T-helper 22 cell (primary cell): ENCODE measurements around the gene KCNF1.
"Not testable (repeated sequence)": the region's sequence is repeated elsewhere in the genome, so short reads cannot be mapped to it uniquely, and the experiment has no call there.

ENCODE experiments used
- DNase-seq: peaks from one replicate; pipeline ENCODE4 v3.0.0-alpha.2; 2020; ENCODE audit warnings: low read depth

The KCNF1 gene

DNA sequence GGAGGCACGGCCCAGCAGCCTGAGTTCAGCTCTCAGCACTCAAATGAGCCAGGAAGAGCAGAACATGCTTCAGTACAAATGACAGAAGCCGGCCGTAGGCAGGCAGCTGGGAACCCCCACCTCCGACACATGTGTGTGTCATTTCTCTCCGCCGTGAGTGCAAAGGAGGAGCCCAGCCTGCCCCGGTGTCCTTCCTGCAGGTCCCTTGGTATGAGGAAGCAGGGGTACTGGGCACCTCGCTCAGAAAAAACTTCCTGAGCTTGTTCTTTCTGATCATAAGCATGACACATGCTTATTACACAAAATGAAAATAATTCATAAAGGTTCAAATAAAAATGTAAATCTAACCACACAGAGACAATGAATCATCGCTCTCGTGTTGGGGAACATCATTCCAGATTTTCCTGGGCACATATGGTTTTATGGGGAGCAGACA, 35.3 kb downstream of the KCNF1 start:
- no peak for DNase-seq

DNA sequence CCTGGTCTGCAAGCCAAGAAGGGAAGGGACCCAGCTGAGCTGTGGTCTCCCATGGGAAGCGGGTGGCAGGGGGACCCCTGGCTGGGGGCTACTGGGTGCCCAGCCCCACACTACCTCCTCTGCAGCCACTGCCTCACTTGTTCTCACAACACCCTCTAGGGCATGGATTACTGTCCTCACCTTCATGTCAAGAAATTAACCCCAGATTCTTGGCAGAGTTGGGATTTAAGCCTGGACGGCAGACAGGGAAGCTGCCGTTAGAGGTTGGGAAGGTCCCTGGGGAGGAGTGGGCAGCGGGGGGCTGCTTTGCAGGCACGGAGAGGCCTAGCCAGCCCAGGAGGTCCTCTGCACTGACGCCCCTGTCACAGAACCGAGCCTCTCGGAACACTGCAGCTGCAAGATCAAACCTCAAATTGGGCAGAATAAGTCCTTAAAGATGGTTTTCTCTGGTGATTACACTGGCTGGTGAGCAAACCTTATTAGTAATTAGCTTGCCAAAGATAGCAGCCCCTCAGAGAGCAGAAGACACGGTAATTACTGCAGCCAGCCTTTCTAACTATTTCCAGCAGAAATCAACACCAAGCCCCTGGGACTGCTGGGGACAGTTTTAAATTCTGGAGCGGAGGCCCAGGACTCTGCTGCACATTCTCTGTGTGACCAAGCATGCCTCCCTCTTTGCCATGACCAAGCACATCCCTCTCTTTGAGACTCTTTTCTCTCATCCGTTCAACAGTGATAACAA, 35.9 kb downstream of the KCNF1 start:
- no peak for DNase-seq

- no peak for DNase-seq
Observed at GRCh38 chr2:10948188-10948564, 36.4 kb downstream of the KCNF1 start.

GRCh38 chr2:10948606-10949230, 37.0 kb downstream of the KCNF1 start:
- no peak for DNase-seq

DNA sequence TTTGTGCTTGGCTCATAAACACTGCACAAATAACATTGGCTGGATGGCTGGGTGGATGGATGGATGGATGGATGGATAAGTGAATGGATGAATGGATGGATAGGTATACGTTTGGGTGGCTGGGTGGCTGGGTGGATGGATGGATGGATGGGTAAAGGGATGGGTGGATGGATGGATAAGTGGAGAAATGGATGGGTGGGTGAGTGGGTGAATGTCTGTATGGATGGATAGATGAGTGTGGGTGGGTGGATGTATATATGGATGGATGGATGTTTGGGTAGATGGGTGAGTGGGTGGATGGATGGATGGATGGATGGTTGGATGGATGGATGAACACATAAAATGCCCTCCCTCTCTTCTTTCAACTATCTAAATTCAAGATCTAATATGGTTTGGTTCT, 38.1 kb downstream of the KCNF1 start:
- DNase-seq = no peak

- DNase-seq = no peak
Observed at GRCh38 chr2:10951558-10952414, 40.1 kb downstream of the KCNF1 start.

DNA sequence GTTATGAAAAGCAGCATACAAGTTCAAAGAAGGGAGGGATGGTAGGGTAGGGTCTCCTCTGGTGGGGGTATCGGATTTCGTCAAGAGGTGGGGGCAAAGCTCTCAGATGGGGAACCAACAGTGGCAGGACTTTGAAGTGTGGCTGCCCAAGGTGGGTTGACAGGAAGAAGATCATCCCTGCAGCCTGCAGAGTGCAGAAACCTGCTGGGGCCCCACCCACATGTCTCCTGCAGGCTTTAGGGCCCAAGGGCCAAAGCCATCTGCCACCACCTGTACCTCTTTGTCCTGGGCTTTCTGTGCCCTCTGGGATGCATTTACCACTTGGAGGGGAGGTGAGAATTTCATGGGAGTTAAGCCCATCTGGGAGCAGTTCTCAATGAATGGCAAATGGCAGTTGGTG, 42.7 kb downstream of the KCNF1 start:
- no peak for DNase-seq

- no peak for DNase-seq
Observed at GRCh38 chr2:10954856-10955818, 43.4 kb downstream of the KCNF1 start.

GRCh38 chr2:10956006-10956790, 44.5 kb downstream of the KCNF1 start:
- no peak for DNase-seq

- no peak for DNase-seq
Observed at GRCh38 chr2:10957391-10957790, 45.7 kb downstream of the KCNF1 start.

GRCh38 chr2:10958452-10958851, 46.7 kb downstream of the KCNF1 start:
- not testable (repeated sequence) for DNase-seq

- no peak for DNase-seq
Observed at GRCh38 chr2:10960606-10961489, 49.1 kb downstream of the KCNF1 start.

GRCh38 chr2:10961490-10961875, 49.7 kb downstream of the KCNF1 start:
- no peak for DNase-seq

GRCh38 chr2:10962004-10962403, 50.3 kb downstream of the KCNF1 start:
- no peak for DNase-seq

- DNase-seq = no peak
Observed at GRCh38 chr2:10963155-10963554, 51.4 kb downstream of the KCNF1 start.
